C4-2B (cell line): ENCODE data around the gene ASAP2.

ENCODE experiments used
- H3K27ac ChIP-seq: fragments of 450-650 bp; 2 replicates; pipeline ENCODE4 v1.5.1; 2017
- ZFX ChIP-seq: fragments of 450-650 bp; IDR thresholded peaks from 2 replicates; pipeline ENCODE4 v1.6.1; 2017
- TF ChIP-seq, protein P1 (sequence below): fragments of 450-650 bp; conservative IDR thresholded peaks from 2 replicates; pipeline ENCODE4 v1.5.1; 2017; ENCODE audit warnings: mild to moderate bottlenecking

The ASAP2 gene

DNA sequence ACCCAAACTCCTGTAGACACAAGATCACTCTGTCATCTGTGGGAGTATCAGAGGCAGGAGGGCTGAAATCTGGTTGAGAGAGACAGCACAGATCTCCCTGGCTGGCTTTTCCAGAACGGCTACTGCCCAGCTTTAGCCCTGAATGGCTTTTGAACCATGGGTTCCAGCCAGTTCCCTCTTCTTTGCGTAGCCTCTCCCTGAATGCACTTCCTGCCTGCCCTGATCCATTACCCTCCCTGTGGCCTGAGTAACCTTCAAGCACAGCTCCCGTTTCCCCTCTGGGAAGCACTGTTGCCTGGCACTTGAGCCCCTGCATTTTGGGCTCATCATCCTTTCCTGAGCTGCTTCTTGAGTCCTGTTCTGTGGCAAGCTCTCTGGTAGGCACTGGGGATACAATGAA, 68.8 kb downstream of the ASAP2 start:
- H3K27ac ChIP-seq: no peak overlapping the region

DNA sequence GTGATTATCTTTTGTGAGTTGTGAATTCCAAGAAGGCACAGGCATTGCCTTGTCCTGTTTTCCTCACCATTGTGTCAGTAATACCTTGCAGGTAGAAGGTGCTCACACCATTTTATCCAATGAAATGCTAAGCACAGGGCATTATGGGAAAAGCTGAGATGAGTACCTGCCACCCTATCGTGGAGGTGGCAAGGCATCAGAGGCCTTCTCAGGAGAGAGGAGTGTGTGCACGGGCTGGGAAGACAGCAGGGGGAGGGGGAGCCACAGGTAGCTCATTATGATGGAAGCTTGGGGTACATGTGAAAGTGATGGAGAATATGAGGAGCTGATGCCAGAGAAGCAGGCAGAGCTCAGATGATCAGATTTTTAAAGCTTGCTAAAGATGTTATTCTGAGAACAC, 69.5 kb downstream of the ASAP2 start:
- TF ChIP-seq, protein P1, sequence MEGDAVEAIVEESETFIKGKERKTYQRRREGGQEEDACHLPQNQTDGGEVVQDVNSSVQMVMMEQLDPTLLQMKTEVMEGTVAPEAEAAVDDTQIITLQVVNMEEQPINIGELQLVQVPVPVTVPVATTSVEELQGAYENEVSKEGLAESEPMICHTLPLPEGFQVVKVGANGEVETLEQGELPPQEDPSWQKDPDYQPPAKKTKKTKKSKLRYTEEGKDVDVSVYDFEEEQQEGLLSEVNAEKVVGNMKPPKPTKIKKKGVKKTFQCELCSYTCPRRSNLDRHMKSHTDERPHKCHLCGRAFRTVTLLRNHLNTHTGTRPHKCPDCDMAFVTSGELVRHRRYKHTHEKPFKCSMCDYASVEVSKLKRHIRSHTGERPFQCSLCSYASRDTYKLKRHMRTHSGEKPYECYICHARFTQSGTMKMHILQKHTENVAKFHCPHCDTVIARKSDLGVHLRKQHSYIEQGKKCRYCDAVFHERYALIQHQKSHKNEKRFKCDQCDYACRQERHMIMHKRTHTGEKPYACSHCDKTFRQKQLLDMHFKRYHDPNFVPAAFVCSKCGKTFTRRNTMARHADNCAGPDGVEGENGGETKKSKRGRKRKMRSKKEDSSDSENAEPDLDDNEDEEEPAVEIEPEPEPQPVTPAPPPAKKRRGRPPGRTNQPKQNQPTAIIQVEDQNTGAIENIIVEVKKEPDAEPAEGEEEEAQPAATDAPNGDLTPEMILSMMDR: no peak
- no peak for TF ChIP-seq ZFX
- H3K27ac ChIP-seq: no peak overlapping the region

More for the DNA sequence above, 68.8 kb downstream of the ASAP2 start:
- TF ChIP-seq, protein P1: no peak
- TF ChIP-seq ZFX: no peak

DNA sequence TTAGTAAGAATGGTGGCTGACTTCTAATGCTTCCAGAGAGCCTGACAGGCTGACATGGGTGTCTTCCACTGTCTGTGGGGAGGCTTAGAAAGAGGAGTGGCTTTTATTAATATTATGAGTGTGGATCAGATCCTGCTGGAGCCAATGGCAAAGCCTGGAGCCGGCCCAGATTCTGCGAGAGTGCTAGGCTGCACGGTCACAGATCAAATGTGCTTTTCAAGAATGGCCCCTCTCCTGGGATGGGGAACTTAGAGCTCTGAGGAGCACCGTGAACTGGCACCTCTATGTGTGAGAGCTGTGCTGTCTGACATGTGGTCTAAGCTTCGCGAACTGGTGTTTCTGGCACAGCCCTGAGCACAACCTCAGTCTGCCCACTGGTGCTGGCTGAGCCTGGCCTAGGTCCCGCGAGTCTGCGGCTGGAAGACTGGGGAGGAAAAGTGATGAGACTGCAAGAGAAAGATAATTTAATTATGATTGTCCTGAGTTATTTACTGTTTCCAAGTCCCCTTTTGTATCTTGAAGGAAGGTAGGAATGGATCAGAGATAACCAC, 70.4 kb downstream of the ASAP2 start:
- no peak for TF ChIP-seq ZFX
- TF ChIP-seq, protein P1: no peak
- no peak overlapping the region for H3K27ac ChIP-seq

DNA sequence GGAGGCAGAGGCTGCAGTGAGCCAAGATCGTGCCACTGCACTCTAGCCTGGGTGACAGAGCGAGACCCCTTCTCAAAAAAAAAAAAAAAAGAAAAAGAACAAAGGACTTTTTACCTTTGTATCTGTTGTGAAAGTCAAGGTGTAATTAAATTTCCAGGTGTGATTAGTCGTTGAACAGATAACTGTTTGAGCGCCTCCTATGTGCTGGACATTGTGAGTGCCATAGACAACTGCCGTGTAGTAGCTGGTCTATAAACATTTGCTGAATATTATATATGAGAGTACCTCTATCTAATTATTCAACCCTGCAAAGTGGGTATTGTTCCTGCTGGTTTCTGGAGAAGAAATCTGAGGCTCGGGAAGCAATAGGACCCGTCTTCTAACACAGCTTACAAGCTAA, 71.8 kb downstream of the ASAP2 start:
- H3K27ac ChIP-seq: no peak overlapping the region
- no peak for TF ChIP-seq ZFX
- TF ChIP-seq, protein P1: no peak

DNA sequence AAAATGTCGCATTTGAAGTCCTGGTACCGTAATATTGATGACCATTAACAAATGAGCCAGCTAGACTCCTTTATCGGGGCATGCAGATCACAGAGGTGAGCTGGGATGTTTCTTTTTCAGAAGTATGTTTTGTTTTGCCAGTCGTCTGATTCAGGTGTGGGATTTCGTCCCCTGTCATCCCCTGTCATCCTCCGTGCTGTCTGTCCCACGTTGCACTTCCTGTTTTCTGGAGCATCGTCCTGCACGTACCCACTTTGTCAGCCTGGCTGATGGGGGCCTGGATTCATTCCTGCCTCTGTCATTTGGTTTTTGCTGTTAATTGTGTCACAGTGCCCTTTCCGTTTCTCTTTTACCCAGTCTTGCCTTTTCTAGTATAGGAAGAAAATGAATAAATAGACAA, 72.8 kb downstream of the ASAP2 start:
- TF ChIP-seq, protein P1: no peak
- no peak for TF ChIP-seq ZFX

DNA sequence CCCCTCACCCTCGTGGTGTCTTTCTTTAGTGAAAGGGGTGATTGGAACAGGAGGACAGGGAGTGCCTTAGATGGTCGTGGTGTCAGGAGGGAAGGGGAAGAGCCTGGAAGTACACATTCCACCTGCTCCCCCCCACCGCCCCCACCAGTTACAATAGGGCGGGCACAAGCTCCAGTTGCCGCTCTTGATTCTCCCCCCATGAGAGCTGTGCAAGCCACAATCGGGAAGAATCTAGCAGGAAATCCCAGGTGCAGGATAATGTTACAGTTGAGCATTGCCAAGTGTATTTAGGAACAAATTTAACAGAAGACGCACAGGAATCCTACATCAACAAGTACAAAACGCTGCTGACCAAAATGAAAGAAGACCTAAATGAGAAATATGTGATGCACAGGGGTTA, 73.6 kb downstream of the ASAP2 start:
- no peak overlapping the region for H3K27ac ChIP-seq
- no peak for TF ChIP-seq ZFX
- TF ChIP-seq, protein P1: no peak

More for the DNA sequence above, 72.8 kb downstream of the ASAP2 start:
- no peak overlapping the region for H3K27ac ChIP-seq

DNA sequence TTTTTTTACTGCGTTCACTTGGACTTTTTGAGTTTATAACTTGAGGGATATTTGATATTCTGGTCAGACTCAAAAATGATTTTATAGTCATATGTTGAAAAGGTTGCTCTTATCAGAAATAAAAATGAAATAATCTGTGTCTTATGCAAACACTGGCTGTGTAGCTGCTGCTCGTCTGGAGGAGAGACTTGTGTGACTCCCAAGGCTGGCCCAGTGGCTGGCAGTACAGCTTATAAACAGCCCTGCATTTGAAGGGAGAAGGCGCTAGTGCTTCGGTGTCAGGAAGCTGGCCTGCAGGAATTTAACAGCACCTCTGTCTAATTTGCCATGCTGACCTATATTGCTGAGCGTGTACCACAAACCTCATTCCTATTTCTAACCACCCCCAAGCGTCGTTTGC, 74.5 kb downstream of the ASAP2 start:
- TF ChIP-seq, protein P1: no peak

More for the DNA sequence above, 74.5 kb downstream of the ASAP2 start:
- H3K27ac ChIP-seq: no peak overlapping the region
